Measurements from ENCODE around the gene RBM3. TPM values are rescaled to one million over a fixed set of nuclear protein-coding genes. Genes with fewer than 3 reads are reported as not detected.

Gene RBM3
- total and polyA plus RNA-seq, 4 experiments from 2014 or later, result 169 to 282 (median 210) TPM

DNA sequence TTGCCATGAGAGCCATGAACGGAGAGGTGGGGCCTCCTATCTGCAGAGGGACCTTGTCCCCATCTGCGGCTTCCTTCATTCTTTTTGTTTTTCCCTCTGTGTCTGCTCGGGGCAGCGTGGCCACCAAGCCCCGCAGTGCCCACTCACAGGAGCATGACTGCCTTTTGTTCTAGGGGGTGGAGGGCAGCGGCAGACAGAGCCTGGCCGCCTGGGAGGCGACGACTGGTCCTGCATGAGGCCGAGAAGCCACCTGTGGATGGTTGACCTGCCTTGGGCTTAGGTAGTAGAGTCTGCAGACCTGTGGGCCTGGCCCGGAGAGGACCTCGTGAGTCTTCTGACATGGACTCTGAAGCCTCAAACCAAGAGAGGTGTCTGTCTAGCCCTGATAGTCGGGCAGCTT, 1.4 kb downstream of the RBM3 start:
- Histone ChIP-seq H3K27me3 (ENCODE audit: insufficient read depth, low read length) (no peaks in the 10 kb centered on the region), H3K36me3 (ENCODE audit: insufficient read depth, low read length) (peaks cover 35% of the 10 kb centered on the region), H3K4me3 (ENCODE audit: low read length in 2 of 2) (peak overlapping the region in 1 of 2 donors; percentile 81), H3K9me3 (ENCODE audit: control insufficient read depth in 1 of 2, low read length in 2 of 2) (no peaks in the 10 kb centered on the region), H3K27ac (ENCODE audit: low read depth, low read length) (peak overlapping the region; percentile 96), H3K4me1 (ENCODE audit: insufficient read depth, low read length) (peaks cover 17% of the 10 kb centered on the region)
- peak overlapping the region; percentile 62 to 100 (median 80) for H3K27ac Mint-ChIP-seq
- peaks cover 0 to 6% (median 0%) of the 10 kb centered on the region in 8 donors for H3K9me3 Mint-ChIP-seq
- no peak for DNase-seq
- H3K4me3 Mint-ChIP-seq, result peak overlapping the region; percentile 52 to 98 (median 92)
- ChIA-PET CTCF (ENCODE audit: partially characterized antibody) (interaction anchor here (0.9 kb wide), 1 partner anchor 36 kb away, joined by 3 read pairs; the partner anchor contains the start of gene TBC1D25), POLR2A (ENCODE audit: partially characterized antibody) (interaction anchor here (0.8 to 2.9 kb wide), 6 partner anchors 8 to 226 kb away, joined by 3 to 49 read pairs (median 6); partner anchors contain the start of genes HDAC6 and TBC1D25)
- no peaks in the 10 kb centered on the region for H3K27me3 Mint-ChIP-seq
- peaks cover 12 to 48% of the 10 kb centered on the region in 2 donors for H3K36me3 Mint-ChIP-seq
- intact Hi-C loops (cut with micrococcal nuclease), result no loop called here
- H3K4me1 Mint-ChIP-seq, result peaks cover 7 to 35% (median 18%) of the 10 kb centered on the region in 4 donors

- Mint-ChIP-seq H3K27ac (peak overlapping the region; percentile 53 to 100 (median 80)), H3K4me1 (peaks cover 7 to 35% (median 18%) of the 10 kb centered on the region in 4 donors), H3K36me3 (peaks cover 12 to 48% of the 10 kb centered on the region in 2 donors), H3K27me3 (no peaks in the 10 kb centered on the region), H3K4me3 (peak overlapping the region in 7 of 8 donors; percentile 20 to 69 (median 33)), H3K9me3 (peaks cover 0 to 6% (median 0%) of the 10 kb centered on the region in 8 donors)
- CTCF ChIA-PET (ENCODE audit: partially characterized antibody), result interaction anchor here (0.9 kb wide), 1 partner anchor 37 kb away, joined by 3 read pairs; the partner anchor contains the start of gene TBC1D25
- peaks cover 17% of the 10 kb centered on the region for H3K4me1 ChIP-seq (ENCODE audit: insufficient read depth, low read length)
- H3K27me3 ChIP-seq (ENCODE audit: insufficient read depth, low read length), result no peaks in the 10 kb centered on the region
- POLR2A ChIA-PET (ENCODE audit: partially characterized antibody), result interaction anchor here (0.8 to 2.9 kb wide), 3 partner anchors 7 to 36 kb away, joined by 3 to 49 read pairs (median 5); partner anchors contain the start of gene TBC1D25
- H3K36me3 ChIP-seq (ENCODE audit: insufficient read depth, low read length), result peaks cover 35% of the 10 kb centered on the region
- intact Hi-C loops (cut with micrococcal nuclease), result no loop called here
- peak overlapping the region; percentile 96 for H3K27ac ChIP-seq (ENCODE audit: low read depth, low read length)
- DNase-seq, result no peak
- H3K9me3 ChIP-seq (ENCODE audit: control insufficient read depth in 1 of 2, low read length in 2 of 2), result no peaks in the 10 kb centered on the region
- H3K4me3 ChIP-seq (ENCODE audit: low read length in 2 of 2), result no peak overlapping the region
These were observed 1.8 kb downstream of the RBM3 start for GRCh38 chrX:48576108-48576507.

- POLR2A ChIA-PET (ENCODE audit: partially characterized antibody), result interaction anchor here (0.6 to 1.6 kb wide), 5 partner anchors 8 to 313 kb away, joined by 3 to 5 read pairs (median 3); partner anchors contain the start of gene WAS
- Histone ChIP-seq H3K36me3 (ENCODE audit: insufficient read depth, low read length) (peaks cover 35% of the 10 kb centered on the region), H3K27ac (ENCODE audit: low read depth, low read length) (no peak overlapping the region), H3K4me3 (ENCODE audit: low read length in 2 of 2) (no peak overlapping the region), H3K9me3 (ENCODE audit: control insufficient read depth in 1 of 2, low read length in 2 of 2) (no peaks in the 10 kb centered on the region), H3K4me1 (ENCODE audit: insufficient read depth, low read length) (peaks cover 17% of the 10 kb centered on the region), H3K27me3 (ENCODE audit: insufficient read depth, low read length) (no peaks in the 10 kb centered on the region)
- H3K27ac Mint-ChIP-seq, result peak overlapping the region in 3 of 7 donors; percentile 19 to 65 (median 39)
- DNase-seq, result no peak
- peaks cover 0 to 6% (median 0%) of the 10 kb centered on the region in 8 donors for H3K9me3 Mint-ChIP-seq
- peak overlapping the region in 1 of 8 donors; percentile 20 for H3K4me3 Mint-ChIP-seq
- H3K4me1 Mint-ChIP-seq, result peaks cover 6 to 34% (median 19%) of the 10 kb centered on the region in 4 donors
- H3K36me3 Mint-ChIP-seq, result peaks cover 12 to 48% of the 10 kb centered on the region in 2 donors
- H3K27me3 Mint-ChIP-seq, result no peaks in the 10 kb centered on the region
- CTCF ChIA-PET (ENCODE audit: partially characterized antibody), result interaction anchor here (1.0 kb wide), 1 partner anchor 70 kb away, joined by 3 read pairs; no protein-coding TSS in a partner anchor
- intact Hi-C loops (cut with micrococcal nuclease), result no loop called here
These were observed 4.4 kb downstream of the RBM3 start for GRCh38 chrX:48578661-48579128.

DNA sequence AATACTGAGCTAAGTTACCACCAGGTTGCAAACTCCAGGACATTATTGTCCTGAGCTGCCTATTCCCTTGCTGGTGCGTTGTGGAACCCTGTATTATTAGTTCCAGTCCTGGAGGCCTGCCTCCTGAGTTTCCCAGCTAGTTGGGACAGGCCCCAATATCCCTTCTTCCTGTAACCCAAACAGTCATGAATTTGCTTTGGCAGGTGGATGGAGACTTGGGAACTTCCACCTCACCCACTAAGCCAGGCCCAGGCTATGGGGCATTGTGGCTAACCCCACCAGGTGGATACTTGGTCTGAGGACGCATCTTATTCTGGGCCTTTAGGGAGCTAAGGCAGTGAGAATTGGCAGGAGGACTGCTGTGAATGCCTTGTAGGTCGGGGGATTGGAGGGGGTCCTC, 5.0 kb downstream of the RBM3 start:
- peak overlapping the region in 4 of 7 donors; percentile 1 to 79 (median 52) for H3K27ac Mint-ChIP-seq
- peaks cover 0 to 4% (median 0%) of the 10 kb centered on the region in 8 donors for H3K9me3 Mint-ChIP-seq
- Histone ChIP-seq H3K4me1 (ENCODE audit: insufficient read depth, low read length) (peaks cover 17% of the 10 kb centered on the region), H3K9me3 (ENCODE audit: control insufficient read depth in 1 of 2, low read length in 2 of 2) (no peaks in the 10 kb centered on the region), H3K27ac (ENCODE audit: low read depth, low read length) (peak overlapping the region; percentile 4), H3K36me3 (ENCODE audit: insufficient read depth, low read length) (peaks cover 35% of the 10 kb centered on the region), H3K4me3 (ENCODE audit: low read length in 2 of 2) (no peak overlapping the region), H3K27me3 (ENCODE audit: insufficient read depth, low read length) (no peaks in the 10 kb centered on the region)
- peaks cover 12 to 45% of the 10 kb centered on the region in 2 donors for H3K36me3 Mint-ChIP-seq
- no peaks in the 10 kb centered on the region for H3K27me3 Mint-ChIP-seq
- intact Hi-C loops (cut with micrococcal nuclease), result no loop called here
- no peak overlapping the region for H3K4me3 Mint-ChIP-seq
- no peak for DNase-seq
- CTCF ChIA-PET (ENCODE audit: partially characterized antibody), result interaction anchor here (1.0 kb wide), 1 partner anchor 69 kb away, joined by 3 read pairs; no protein-coding TSS in a partner anchor
- POLR2A ChIA-PET (ENCODE audit: partially characterized antibody), result interaction anchor here (0.6 to 1.6 kb wide), 5 partner anchors 8 to 313 kb away, joined by 3 to 5 read pairs (median 3); partner anchors contain the start of gene WAS
- H3K4me1 Mint-ChIP-seq, result peaks cover 2 to 28% (median 15%) of the 10 kb centered on the region in 4 donors

DNA sequence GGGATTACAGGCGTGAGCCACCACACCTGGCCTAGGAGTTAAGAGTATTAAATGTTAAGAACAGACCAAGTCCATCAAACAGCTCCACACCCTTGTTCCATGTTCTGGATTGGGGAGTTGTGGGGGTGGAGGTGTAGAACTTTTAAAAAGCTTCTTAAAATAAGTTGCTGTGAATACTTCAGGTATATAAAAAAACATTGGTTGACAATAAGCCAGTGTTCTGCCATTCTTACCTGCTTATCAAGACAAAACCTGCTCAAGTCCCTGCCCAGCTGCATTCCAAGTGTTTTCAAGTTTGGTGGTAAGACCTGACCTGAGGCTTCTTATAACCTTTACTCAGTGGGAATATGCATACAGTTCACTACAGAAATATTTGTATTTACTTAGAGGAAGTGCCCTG, 6.4 kb downstream of the RBM3 start:
- Histone ChIP-seq H3K36me3 (ENCODE audit: insufficient read depth, low read length) (peaks cover 29% of the 10 kb centered on the region), H3K4me3 (ENCODE audit: low read length in 2 of 2) (no peak overlapping the region), H3K4me1 (ENCODE audit: insufficient read depth, low read length) (peaks cover 9% of the 10 kb centered on the region), H3K27me3 (ENCODE audit: insufficient read depth, low read length) (no peaks in the 10 kb centered on the region), H3K27ac (ENCODE audit: low read depth, low read length) (no peak overlapping the region), H3K9me3 (ENCODE audit: control insufficient read depth in 1 of 2, low read length in 2 of 2) (no peaks in the 10 kb centered on the region)
- H3K27ac Mint-ChIP-seq, result no peak overlapping the region
- H3K4me3 Mint-ChIP-seq, result no peak overlapping the region
- no peak for DNase-seq
- H3K36me3 Mint-ChIP-seq, result peaks cover 12 to 35% of the 10 kb centered on the region in 2 donors
- peaks cover 0 to 3% (median 0%) of the 10 kb centered on the region in 8 donors for H3K9me3 Mint-ChIP-seq
- no peaks in the 10 kb centered on the region for H3K27me3 Mint-ChIP-seq
- CTCF ChIA-PET (ENCODE audit: partially characterized antibody), result no interaction called here
- POLR2A ChIA-PET (ENCODE audit: partially characterized antibody), result no interaction called here
- H3K4me1 Mint-ChIP-seq, result peaks cover 2 to 18% (median 8%) of the 10 kb centered on the region in 4 donors
- intact Hi-C loops (cut with micrococcal nuclease), result no loop called here

- Histone ChIP-seq H3K36me3 (ENCODE audit: insufficient read depth, low read length) (no peaks in the 10 kb centered on the region), H3K27me3 (ENCODE audit: insufficient read depth, low read length) (no peaks in the 10 kb centered on the region), H3K9me3 (ENCODE audit: control insufficient read depth in 1 of 2, low read length in 2 of 2) (no peaks in the 10 kb centered on the region), H3K27ac (ENCODE audit: low read depth, low read length) (no peak overlapping the region), H3K4me3 (ENCODE audit: low read length in 2 of 2) (no peak overlapping the region), H3K4me1 (ENCODE audit: insufficient read depth, low read length) (no peaks in the 10 kb centered on the region)
- intact Hi-C loops (cut with micrococcal nuclease), result no loop called here
- peaks cover 0 to 3% of the 10 kb centered on the region in 2 donors for H3K36me3 Mint-ChIP-seq
- ChIA-PET POLR2A (ENCODE audit: partially characterized antibody) (no interaction called here), CTCF (ENCODE audit: partially characterized antibody) (no interaction called here)
- DNase-seq, result no peak
- no peaks in the 10 kb centered on the region for H3K27me3 Mint-ChIP-seq
- no peaks in the 10 kb centered on the region for H3K9me3 Mint-ChIP-seq
- peaks cover 0 to 4% (median 2%) of the 10 kb centered on the region in 4 donors for H3K4me1 Mint-ChIP-seq
- no peak overlapping the region for H3K27ac Mint-ChIP-seq
- H3K4me3 Mint-ChIP-seq, result no peak overlapping the region
These were observed 10.4 kb downstream of the RBM3 start for GRCh38 chrX:48584698-48585097.

GRCh38 chrX:48589482-48590162, 15.3 kb downstream of the RBM3 start:
- no peaks in the 10 kb centered on the region for H3K4me1 ChIP-seq (ENCODE audit: insufficient read depth, low read length)
- no peaks in the 10 kb centered on the region for H3K9me3 ChIP-seq (ENCODE audit: control insufficient read depth in 1 of 2, low read length in 2 of 2)
- H3K9me3 Mint-ChIP-seq, result no peaks in the 10 kb centered on the region
- H3K36me3 Mint-ChIP-seq, result no peaks in the 10 kb centered on the region
- ChIA-PET CTCF (ENCODE audit: partially characterized antibody) (no interaction called here), POLR2A (ENCODE audit: partially characterized antibody) (interaction anchor here (0.9 to 1.3 kb wide), 2 partner anchors 10 to 15 kb away, joined by 3 to 5 read pairs; no protein-coding TSS in a partner anchor)
- DNase-seq, result no peak
- H3K36me3 ChIP-seq (ENCODE audit: insufficient read depth, low read length), result no peaks in the 10 kb centered on the region
- no peaks in the 10 kb centered on the region for H3K27me3 Mint-ChIP-seq
- no peak overlapping the region for H3K4me3 ChIP-seq (ENCODE audit: low read length in 2 of 2)
- H3K27me3 ChIP-seq (ENCODE audit: insufficient read depth, low read length), result no peaks in the 10 kb centered on the region
- no peaks in the 10 kb centered on the region for H3K4me1 Mint-ChIP-seq
- H3K27ac Mint-ChIP-seq, result no peak overlapping the region
- intact Hi-C loops (cut with micrococcal nuclease), result no loop called here
- H3K27ac ChIP-seq (ENCODE audit: low read depth, low read length), result no peak overlapping the region
- no peak overlapping the region for H3K4me3 Mint-ChIP-seq
